ENCODE measurements around the gene MACROD2.

- TF ChIP-seq POLR2A (IDR thresholded peaks at IDR 0.05) (no peak), CTCF (IDR thresholded peaks at IDR 0.05) (no peak)
Observed at GRCh38 chr20:15917283-15917682, 1922.0 kb downstream of the MACROD2 start.

Data from ovary (tissue), 3 donors.